ENCODE measurements around the gene CNRIP1.
"Not testable (repeated sequence)": the region's sequence is repeated elsewhere in the genome, so short reads cannot be mapped to it uniquely, and the experiment has no call there.

CNRIP1 gene

DNA sequence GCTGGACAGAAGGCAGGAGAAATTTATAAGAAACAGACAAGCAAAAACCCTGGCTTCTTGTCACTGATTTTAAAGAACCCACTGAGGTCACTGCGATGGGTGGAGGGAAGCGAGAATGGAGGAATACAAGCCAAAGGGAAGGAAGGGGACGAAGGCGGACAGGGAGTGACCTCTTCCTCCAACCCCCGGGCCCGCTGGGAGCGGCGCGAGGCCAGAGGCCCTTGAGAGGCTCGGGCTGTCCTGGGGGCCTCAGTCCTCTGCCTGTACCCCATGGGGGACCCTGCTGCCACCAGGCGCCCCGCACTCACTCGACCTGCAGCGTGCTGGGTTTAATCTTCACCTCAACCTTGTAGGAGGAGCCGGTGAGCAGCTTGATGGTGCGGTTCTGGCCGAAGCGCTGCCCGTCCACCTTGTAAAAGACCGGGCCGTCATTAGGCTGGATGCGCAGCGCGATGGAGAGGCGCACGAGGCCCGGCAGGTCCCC is 793 bp downstream of the CNRIP1 start:
- no peaks in the 10 kb centered on the region for H3K9me3 Mint-ChIP-seq
- H3K4me1 Mint-ChIP-seq (ENCODE audit: low read depth), result peaks cover 2% of the 10 kb centered on the region
- H3K27me3 Mint-ChIP-seq (ENCODE audit: low read depth), result peaks cover 82% of the 10 kb centered on the region
- H3K4me3 Mint-ChIP-seq, result no peak overlapping the region
- no peak overlapping the region for H3K27ac Mint-ChIP-seq
- no peaks in the 10 kb centered on the region for H3K36me3 Mint-ChIP-seq (ENCODE audit: low read depth)

DNA sequence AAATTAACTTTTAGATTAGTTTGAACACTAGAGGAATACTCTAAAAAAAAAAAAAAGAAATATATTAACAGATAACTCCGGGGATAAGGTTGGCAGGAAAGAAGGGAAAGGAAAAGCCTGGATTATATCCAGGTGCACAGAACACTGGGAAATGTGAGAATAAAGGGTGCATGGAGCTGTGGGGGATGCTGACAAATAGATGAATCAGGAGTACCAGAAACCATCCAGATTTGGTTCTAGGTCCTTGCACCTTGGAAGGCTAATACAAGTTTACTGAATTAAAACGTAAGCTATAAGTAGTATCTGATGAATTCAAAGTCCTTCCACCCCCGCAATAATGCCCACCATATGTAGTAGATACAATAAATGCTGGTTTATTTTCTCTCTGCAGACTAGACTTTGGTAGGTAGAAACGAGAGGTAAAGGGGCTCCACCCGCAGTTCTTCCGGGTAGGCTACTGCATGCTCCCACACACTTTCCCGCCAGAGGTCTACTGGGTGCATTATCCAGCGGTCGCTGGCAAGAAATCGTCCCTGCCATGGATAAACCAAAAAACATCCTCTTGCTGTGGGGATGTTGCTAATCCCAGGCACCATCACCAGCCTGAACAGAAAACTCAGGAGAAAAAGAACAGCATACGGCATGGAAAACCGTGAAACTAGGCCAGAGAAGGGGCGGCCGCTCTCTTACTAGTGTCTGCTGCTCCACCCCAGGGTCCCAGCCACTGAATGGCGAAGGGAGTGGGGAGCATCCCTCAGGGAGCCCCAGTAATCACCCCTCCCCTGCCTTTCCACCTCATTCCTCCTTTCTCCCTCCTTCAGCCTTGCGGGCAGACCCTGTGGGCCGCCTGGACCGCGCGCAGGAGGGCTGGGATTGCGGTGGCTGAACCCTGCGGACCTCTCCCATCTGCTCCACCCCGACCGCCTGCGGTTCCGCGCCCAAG is 1.5 kb downstream of the CNRIP1 start:
- peaks cover 85% of the 10 kb centered on the region for H3K27me3 Mint-ChIP-seq (ENCODE audit: low read depth)
- H3K36me3 Mint-ChIP-seq (ENCODE audit: low read depth), result no peaks in the 10 kb centered on the region
- peaks cover 2% of the 10 kb centered on the region for H3K4me1 Mint-ChIP-seq (ENCODE audit: low read depth)
- H3K27ac Mint-ChIP-seq, result no peak overlapping the region
- H3K4me3 Mint-ChIP-seq, result no peak overlapping the region
- H3K9me3 Mint-ChIP-seq, result no peaks in the 10 kb centered on the region

- Mint-ChIP-seq H3K27ac (no peak overlapping the region), H3K27me3 (ENCODE audit: low read depth) (peaks cover 76% of the 10 kb centered on the region), H3K4me1 (ENCODE audit: low read depth) (peaks cover 2% of the 10 kb centered on the region), H3K36me3 (ENCODE audit: low read depth) (no peaks in the 10 kb centered on the region), H3K4me3 (no peak overlapping the region), H3K9me3 (no peaks in the 10 kb centered on the region)
These were observed 3.6 kb downstream of the CNRIP1 start for GRCh38 chr2:68316111-68316510.

DNA sequence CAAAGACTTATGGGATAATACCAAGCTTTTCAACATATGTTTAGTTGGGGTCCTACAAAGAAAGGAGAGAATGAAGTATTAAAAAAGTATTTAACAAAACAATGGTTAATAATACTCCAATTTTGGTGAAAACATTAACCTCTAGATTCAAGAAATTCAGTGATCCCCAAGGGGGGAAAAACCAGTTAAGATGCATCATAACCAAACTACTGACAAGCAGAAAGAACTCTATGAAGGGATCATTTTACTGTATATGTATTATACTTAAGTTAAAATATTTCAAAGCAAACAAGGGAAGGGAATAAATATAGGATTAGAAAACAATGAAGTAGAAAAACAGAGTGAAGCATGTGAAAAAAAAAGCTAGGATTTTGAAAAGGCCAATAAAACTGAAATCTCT is 8.7 kb downstream of the CNRIP1 start:
- no peak overlapping the region for H3K4me3 Mint-ChIP-seq
- peaks cover 50% of the 10 kb centered on the region for H3K27me3 Mint-ChIP-seq (ENCODE audit: low read depth)
- no peaks in the 10 kb centered on the region for H3K36me3 Mint-ChIP-seq (ENCODE audit: low read depth)
- no peak overlapping the region for H3K27ac Mint-ChIP-seq
- no peaks in the 10 kb centered on the region for H3K9me3 Mint-ChIP-seq
- no peaks in the 10 kb centered on the region for H3K4me1 Mint-ChIP-seq (ENCODE audit: low read depth)

DNA sequence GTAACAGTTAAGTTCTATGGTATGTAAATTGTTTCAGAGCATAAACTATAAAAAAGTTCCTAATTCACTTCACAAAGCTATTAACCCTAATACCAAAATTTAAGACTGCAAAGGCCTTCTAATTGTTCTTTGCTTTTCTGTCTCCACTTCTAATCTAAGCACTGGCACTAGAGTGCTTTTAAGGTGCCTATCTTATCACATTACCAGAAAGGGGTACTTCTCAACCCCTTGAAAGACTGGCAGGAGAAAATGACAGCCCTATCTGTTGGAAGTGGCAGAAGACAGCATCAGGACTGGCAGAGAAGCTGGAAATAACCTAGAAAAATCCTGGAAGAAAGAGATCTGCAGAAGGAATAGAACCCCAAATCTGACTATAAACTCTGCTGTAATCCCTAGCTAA is 10.3 kb downstream of the CNRIP1 start:
- no peak overlapping the region for H3K27ac Mint-ChIP-seq
- no peaks in the 10 kb centered on the region for H3K4me1 Mint-ChIP-seq (ENCODE audit: low read depth)

GRCh38 chr2:68303902-68304272 is 15.9 kb downstream of the CNRIP1 start:
- not testable (repeated sequence) for H3K9me3 Mint-ChIP-seq

More for the DNA sequence above, 10.3 kb downstream of the CNRIP1 start:
- H3K9me3 Mint-ChIP-seq, result no peaks in the 10 kb centered on the region
- no peaks in the 10 kb centered on the region for H3K36me3 Mint-ChIP-seq (ENCODE audit: low read depth)
- H3K27me3 Mint-ChIP-seq (ENCODE audit: low read depth), result peaks cover 39% of the 10 kb centered on the region
- H3K4me3 Mint-ChIP-seq, result no peak overlapping the region

DNA sequence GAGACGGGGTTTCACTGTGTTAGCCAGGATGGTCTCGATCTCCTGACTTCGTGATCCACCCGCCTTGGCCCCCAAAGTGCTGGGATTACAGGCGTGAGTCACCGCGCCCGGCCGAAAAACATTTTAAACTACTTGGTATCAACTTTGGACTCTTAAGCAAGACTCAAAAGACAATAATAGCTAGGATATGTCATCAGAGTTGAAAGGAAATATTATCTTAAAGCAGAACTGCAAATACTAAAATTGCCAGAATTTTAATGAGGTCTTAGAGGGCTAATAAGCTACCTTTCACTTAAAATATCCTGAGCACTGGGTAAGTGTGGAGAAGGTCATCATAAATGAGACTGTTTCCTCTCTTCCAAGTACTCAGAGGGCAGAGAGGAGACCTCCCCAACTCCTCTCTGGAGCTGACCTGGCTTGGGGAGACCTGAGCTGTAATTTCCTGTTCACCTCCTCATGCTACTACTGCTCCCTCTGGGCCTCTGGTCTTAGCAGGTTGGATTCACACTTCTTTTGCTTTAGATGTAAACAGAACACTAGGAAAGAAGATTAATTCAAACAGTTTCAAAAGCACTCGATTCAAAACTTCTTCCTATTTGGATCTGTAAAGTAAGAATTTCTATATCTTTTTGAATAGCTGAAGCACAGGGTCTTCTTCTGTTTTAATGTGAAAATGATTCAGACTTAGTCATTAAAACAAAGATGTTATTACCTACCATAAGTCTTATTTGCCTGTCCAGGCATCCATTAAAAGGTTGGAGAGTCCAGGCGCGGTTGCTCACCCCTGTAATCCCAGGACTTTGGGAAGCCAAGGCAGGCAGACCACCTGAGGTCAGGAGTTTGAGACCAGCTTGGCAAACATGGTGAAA is 16.5 kb downstream of the CNRIP1 start:
- H3K27ac Mint-ChIP-seq, result no peak overlapping the region
- H3K36me3 Mint-ChIP-seq (ENCODE audit: low read depth), result no peaks in the 10 kb centered on the region
- no peaks in the 10 kb centered on the region for H3K4me1 Mint-ChIP-seq (ENCODE audit: low read depth)
- no peaks in the 10 kb centered on the region for H3K9me3 Mint-ChIP-seq
- no peak overlapping the region for H3K4me3 Mint-ChIP-seq
- peaks cover 15% of the 10 kb centered on the region for H3K27me3 Mint-ChIP-seq (ENCODE audit: low read depth)

More at GRCh38 chr2:68303902-68304272, 15.9 kb downstream of the CNRIP1 start:
- peaks cover 11% of the 10 kb centered on the region for H3K27me3 Mint-ChIP-seq (ENCODE audit: low read depth)
- not testable (repeated sequence) for H3K27ac Mint-ChIP-seq; H3K36me3 Mint-ChIP-seq (ENCODE audit: low read depth); H3K4me3 Mint-ChIP-seq; H3K4me1 Mint-ChIP-seq (ENCODE audit: low read depth)

- Mint-ChIP-seq H3K4me3 (no peak overlapping the region), H3K36me3 (ENCODE audit: low read depth) (no peaks in the 10 kb centered on the region), H3K27ac (no peak overlapping the region), H3K9me3 (no peaks in the 10 kb centered on the region), H3K27me3 (ENCODE audit: low read depth) (peaks cover 9% of the 10 kb centered on the region), H3K4me1 (ENCODE audit: low read depth) (no peaks in the 10 kb centered on the region)
These were observed 17.4 kb downstream of the CNRIP1 start for GRCh38 chr2:68302281-68302875.

DNA sequence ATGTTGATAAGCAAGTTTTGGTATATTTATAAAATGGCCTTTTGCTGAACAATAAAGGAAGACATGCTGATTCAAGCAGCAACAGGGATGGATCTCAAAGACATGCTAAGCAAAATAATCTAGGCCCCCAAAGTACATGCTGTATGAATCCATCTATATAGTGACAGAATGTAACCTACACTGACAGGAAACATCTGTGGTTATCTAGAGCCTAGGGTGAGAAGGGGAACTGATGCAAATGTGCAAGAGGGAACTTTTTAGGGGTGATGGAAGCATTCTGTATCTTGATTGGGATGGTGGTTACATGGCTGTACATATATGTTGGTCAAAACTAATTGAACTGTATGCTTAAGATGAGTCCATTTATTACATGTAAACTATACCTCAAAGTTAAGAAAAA is 24.2 kb downstream of the CNRIP1 start:
- H3K4me1 Mint-ChIP-seq (ENCODE audit: low read depth), result no peaks in the 10 kb centered on the region
- H3K27me3 Mint-ChIP-seq (ENCODE audit: low read depth), result peaks cover 9% of the 10 kb centered on the region
- H3K36me3 Mint-ChIP-seq (ENCODE audit: low read depth), result no peaks in the 10 kb centered on the region
- H3K9me3 Mint-ChIP-seq, result no peaks in the 10 kb centered on the region
- no peak overlapping the region for H3K27ac Mint-ChIP-seq
- no peak overlapping the region for H3K4me3 Mint-ChIP-seq

DNA sequence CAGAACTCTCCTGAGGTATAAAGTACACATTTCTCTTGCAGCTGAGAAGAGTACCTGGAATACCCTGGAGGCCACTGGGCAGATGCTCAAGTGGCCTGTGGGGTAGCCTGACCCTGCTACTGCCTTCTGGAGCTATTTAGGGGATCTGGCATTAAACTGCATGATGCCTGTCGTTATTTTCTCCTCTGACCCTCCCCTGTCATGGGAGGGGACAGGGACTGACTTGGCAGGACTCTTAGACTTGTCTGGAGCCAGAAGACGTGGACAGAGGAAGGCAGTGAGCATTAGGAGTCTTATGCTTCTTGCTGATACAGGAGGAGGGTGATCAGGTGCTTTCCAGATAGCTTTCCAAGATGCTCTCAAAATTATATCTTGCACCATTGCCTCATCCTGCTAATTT is 24.8 kb downstream of the CNRIP1 start:
- Mint-ChIP-seq H3K4me3 (no peak overlapping the region), H3K27me3 (ENCODE audit: low read depth) (peaks cover 9% of the 10 kb centered on the region), H3K9me3 (no peaks in the 10 kb centered on the region), H3K27ac (no peak overlapping the region), H3K36me3 (ENCODE audit: low read depth) (no peaks in the 10 kb centered on the region), H3K4me1 (ENCODE audit: low read depth) (no peaks in the 10 kb centered on the region)

DNA sequence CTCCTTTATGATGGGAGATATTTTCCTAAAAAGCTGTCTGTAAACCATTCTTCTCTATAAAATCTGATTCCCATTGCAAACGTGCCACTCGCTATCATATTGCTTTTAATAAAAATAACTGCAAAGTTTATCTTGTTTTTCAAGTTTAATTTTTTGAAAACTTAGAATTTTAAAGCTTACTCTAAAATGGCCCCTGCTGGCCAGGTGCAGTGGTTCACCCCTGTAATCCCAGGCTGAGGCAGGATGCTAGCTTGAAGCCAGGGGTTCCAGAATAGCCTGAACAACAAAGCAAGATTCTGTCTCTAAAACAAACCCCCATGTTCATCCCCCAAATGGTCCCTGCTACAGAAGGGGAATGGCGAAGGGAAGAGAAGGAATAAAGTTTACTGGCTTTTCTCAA is 25.6 kb downstream of the CNRIP1 start:
- H3K27ac Mint-ChIP-seq, result no peak overlapping the region
- H3K4me3 Mint-ChIP-seq, result no peak overlapping the region
- H3K36me3 Mint-ChIP-seq (ENCODE audit: low read depth), result no peaks in the 10 kb centered on the region
- no peaks in the 10 kb centered on the region for H3K9me3 Mint-ChIP-seq
- no peaks in the 10 kb centered on the region for H3K4me1 Mint-ChIP-seq (ENCODE audit: low read depth)
- peaks cover 4% of the 10 kb centered on the region for H3K27me3 Mint-ChIP-seq (ENCODE audit: low read depth)

DNA sequence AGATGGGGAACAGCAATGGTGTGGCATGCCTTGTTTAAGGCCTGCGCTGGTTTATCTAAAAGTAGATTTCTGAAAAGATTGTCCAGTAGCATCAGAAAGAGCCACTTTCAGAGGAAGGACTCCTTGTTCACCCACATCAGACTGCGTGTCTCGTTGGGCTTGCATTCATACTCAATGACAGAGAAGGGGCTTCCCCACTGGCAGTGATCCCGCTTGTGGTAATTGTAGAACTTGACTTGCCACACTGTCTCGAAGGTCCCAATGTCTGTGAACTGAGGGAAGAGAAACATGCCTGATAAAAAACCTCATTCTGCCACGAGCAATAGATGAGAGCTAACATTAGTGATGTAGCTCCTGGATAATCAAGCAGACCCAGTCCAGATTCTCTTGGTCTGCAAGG is 26.0 kb downstream of the CNRIP1 start:
- H3K9me3 Mint-ChIP-seq, result no peaks in the 10 kb centered on the region
- H3K27me3 Mint-ChIP-seq (ENCODE audit: low read depth), result peaks cover 4% of the 10 kb centered on the region
- H3K4me3 Mint-ChIP-seq, result no peak overlapping the region
- H3K4me1 Mint-ChIP-seq (ENCODE audit: low read depth), result no peaks in the 10 kb centered on the region
- no peaks in the 10 kb centered on the region for H3K36me3 Mint-ChIP-seq (ENCODE audit: low read depth)
- H3K27ac Mint-ChIP-seq, result no peak overlapping the region

GRCh38 chr2:68293024-68293423 is 26.7 kb downstream of the CNRIP1 start:
- Mint-ChIP-seq H3K4me1 (ENCODE audit: low read depth) (no peaks in the 10 kb centered on the region), H3K27me3 (ENCODE audit: low read depth) (peaks cover 8% of the 10 kb centered on the region), H3K36me3 (ENCODE audit: low read depth) (no peaks in the 10 kb centered on the region), H3K4me3 (no peak overlapping the region), H3K27ac (no peak overlapping the region), H3K9me3 (no peaks in the 10 kb centered on the region)

DNA sequence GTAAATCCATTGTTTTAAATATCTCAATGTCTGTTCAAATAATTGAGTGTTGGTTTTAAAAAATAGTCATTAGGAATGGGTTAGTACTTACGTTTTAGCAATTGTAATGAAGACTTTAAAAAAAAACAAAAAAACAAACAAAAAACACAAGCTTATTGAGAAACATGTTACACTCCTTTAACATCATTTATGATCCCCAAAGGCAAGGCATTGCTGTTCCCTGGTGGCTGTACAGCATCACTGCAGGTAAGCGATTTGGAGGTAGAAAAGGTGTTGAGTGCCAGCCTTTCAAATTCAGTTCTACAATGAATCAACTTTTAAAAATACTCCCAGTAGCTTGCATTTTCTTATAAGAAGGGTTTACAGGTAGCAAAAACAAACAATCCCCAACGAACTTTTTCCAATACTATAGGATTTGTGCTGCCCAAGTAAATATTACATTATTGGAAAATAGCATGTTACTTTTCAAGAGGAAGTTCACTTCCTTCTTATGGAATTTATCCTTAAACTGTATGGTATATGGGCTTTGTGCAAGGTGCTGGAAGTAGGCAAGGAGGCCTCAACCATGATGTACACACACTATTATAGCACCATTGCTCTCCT is 27.5 kb downstream of the CNRIP1 start:
- H3K27me3 Mint-ChIP-seq (ENCODE audit: low read depth), result peaks cover 16% of the 10 kb centered on the region
- H3K4me1 Mint-ChIP-seq (ENCODE audit: low read depth), result no peaks in the 10 kb centered on the region
- H3K9me3 Mint-ChIP-seq, result no peaks in the 10 kb centered on the region
- H3K4me3 Mint-ChIP-seq, result no peak overlapping the region
- H3K36me3 Mint-ChIP-seq (ENCODE audit: low read depth), result no peaks in the 10 kb centered on the region
- H3K27ac Mint-ChIP-seq, result no peak overlapping the region

Data from T-helper 1 cell treated with Interleukin-12 subunit alpha and Interleukin-12 subunit beta and Interleukin-4 antibody, amounts not matched to agents 30 μg/mL and 1 μg/mL, for 36 hours (primary cell).